ENCODE data around the gene COA1.
"Not testable (repeated sequence)": the region's sequence is repeated elsewhere in the genome, so short reads cannot be mapped to it uniquely, and the experiment has no call there.

The COA1 gene

GRCh38 chr7:43716598-43716997 lies 12.7 kb downstream of the COA1 start:
- TF ChIP-seq RARB (CRISPR knock-in tag; IDR thresholded peaks at IDR 0.05) (no peak), CREB5 (CRISPR knock-in tag; IDR thresholded peaks at IDR 0.05; ENCODE audit: low read depth) (no peak), POU6F1 (CRISPR knock-in tag; IDR thresholded peaks at IDR 0.05; ENCODE audit: borderline replicate concordance, low read depth) (no peak), CSDC2 (CRISPR knock-in tag; IDR thresholded peaks at IDR 0.05) (no peak), ZFP3 (CRISPR knock-in tag; IDR thresholded peaks at IDR 0.05) (no peak), ESRRG (CRISPR knock-in tag; IDR thresholded peaks at IDR 0.05) (no peak), ISL1 (CRISPR knock-in tag; IDR thresholded peaks at IDR 0.05) (no peak), OSR1 (CRISPR knock-in tag; IDR thresholded peaks at IDR 0.05) (no peak), CSRNP3 (CRISPR knock-in tag; IDR thresholded peaks at IDR 0.05) (no peak)
- no peak for ATAC-seq

GRCh38 chr7:43715966-43716365 lies 13.4 kb downstream of the COA1 start:
- not testable (repeated sequence) for ATAC-seq

DNA sequence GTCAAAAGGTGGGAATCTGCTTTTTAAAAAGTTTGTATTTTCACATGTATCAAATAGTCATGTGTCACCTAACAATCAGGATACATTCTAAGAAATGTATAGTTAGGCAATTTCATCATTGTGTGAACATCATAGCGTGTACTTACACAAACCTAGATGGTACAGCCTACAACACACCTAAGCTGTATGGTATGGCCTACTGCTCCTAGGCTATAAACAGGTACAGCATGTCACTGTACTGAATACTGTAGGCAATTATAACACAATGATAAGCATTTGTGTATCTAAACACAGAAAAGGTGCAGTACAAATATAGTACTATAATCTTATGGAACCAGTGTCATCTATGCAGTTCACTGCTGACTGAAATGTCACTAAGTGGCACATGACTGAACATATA lies 17.8 kb downstream of the COA1 start:
- ATAC-seq, result no peak
- TF ChIP-seq POU6F1 (CRISPR knock-in tag; IDR thresholded peaks at IDR 0.05; ENCODE audit: borderline replicate concordance, low read depth) (no peak), ZFP3 (CRISPR knock-in tag; IDR thresholded peaks at IDR 0.05) (no peak), RARB (CRISPR knock-in tag; IDR thresholded peaks at IDR 0.05) (no peak), ESRRG (CRISPR knock-in tag; IDR thresholded peaks at IDR 0.05) (no peak), SNAI2 (CRISPR knock-in tag; IDR thresholded peaks at IDR 0.05) (no peak), CREB5 (CRISPR knock-in tag; IDR thresholded peaks at IDR 0.05; ENCODE audit: low read depth) (no peak), CSRNP3 (CRISPR knock-in tag; IDR thresholded peaks at IDR 0.05) (no peak), BACH2 (CRISPR knock-in tag; IDR thresholded peaks at IDR 0.05; ENCODE audit: borderline replicate concordance) (no peak), PPARA (CRISPR knock-in tag; IDR thresholded peaks at IDR 0.05; ENCODE audit: borderline replicate concordance) (no peak), OSR1 (CRISPR knock-in tag; IDR thresholded peaks at IDR 0.05) (no peak), ZNF8 (CRISPR knock-in tag; IDR thresholded peaks at IDR 0.05) (no peak), TCF4 (CRISPR knock-in tag; IDR thresholded peaks at IDR 0.05; ENCODE audit: borderline replicate concordance) (no peak), PATZ1 (CRISPR knock-in tag; IDR thresholded peaks at IDR 0.05; ENCODE audit: borderline replicate concordance) (no peak), ZFP30 (CRISPR knock-in tag; IDR thresholded peaks at IDR 0.05) (no peak), TOX (CRISPR knock-in tag; IDR thresholded peaks at IDR 0.05; ENCODE audit: borderline replicate concordance) (no peak), ZNF70 (CRISPR knock-in tag; IDR thresholded peaks at IDR 0.05) (no peak)

GRCh38 chr7:43708055-43708454 lies 21.3 kb downstream of the COA1 start:
- not testable (repeated sequence) for ATAC-seq

Measured in SK-N-SH treated with all-trans-retinoic acid at 6 μM for 48 hours (cell line).